Hematopoietic multipotent progenitor cell treated with erythropoietin and hydrocortisone succinate and interleukin-3 and kit ligand, for 8 days (in vitro differentiated cells): ENCODE measurements around the gene NBEAL2.

Experiments
- DNase-seq: peaks from one replicate; pipeline ENCODE4 v3.0.0-alpha.2; 2015

Gene NBEAL2

DNA sequence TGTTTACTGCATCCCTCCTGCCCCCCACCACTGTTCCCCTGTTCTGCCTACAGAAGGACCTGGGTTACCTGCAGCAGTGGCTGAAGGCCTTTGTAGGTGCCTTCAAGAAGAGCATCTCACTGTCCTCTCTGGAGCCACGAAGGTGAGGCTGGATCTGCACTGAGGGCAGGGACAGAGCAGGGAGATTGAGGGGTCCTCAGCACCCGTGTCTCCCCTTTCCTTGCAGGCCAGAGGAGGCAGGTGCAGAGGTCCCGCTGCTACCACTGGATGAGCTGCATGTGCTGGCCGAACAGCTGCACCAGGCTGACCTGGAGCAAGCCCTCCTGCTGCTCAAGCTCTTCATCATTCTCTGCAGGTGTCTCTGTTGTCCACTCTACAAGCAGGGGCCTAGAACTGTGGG, 9.2 kb downstream of the NBEAL2 start:
- DNase-seq = no peak

DNA sequence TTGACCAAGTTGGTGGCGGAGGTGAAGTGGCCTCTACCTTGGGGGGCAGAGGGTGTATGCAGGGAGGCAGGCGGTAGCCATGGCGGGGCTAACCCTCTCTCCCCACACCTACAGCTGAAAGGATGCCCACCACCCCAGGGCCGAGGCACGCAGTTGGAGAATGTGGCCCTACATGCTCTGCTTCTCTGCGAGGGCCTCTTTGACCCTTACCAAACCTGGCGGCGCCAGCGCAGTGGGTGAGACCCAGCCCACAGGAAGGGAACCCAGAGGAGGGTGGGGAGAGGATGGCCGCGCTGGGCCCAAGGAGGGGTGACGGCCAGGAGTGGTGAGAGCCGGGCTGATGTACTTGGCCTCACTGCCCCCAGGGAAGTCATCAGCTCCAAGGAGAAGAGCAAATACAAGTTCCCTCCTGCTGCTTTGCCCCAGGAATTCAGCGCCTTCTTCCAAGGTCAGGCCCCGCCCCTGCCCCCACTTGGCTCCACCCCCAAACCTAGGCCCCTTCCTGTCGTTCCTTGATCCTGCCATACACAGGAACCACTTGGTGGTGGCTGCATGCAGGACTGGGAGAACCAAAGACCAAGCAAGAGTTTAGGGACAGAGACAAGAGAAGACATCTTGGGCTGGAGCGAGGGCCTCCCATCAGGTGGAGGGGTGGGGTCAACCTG, 9.8 kb downstream of the NBEAL2 start:
- no peak for DNase-seq

DNA sequence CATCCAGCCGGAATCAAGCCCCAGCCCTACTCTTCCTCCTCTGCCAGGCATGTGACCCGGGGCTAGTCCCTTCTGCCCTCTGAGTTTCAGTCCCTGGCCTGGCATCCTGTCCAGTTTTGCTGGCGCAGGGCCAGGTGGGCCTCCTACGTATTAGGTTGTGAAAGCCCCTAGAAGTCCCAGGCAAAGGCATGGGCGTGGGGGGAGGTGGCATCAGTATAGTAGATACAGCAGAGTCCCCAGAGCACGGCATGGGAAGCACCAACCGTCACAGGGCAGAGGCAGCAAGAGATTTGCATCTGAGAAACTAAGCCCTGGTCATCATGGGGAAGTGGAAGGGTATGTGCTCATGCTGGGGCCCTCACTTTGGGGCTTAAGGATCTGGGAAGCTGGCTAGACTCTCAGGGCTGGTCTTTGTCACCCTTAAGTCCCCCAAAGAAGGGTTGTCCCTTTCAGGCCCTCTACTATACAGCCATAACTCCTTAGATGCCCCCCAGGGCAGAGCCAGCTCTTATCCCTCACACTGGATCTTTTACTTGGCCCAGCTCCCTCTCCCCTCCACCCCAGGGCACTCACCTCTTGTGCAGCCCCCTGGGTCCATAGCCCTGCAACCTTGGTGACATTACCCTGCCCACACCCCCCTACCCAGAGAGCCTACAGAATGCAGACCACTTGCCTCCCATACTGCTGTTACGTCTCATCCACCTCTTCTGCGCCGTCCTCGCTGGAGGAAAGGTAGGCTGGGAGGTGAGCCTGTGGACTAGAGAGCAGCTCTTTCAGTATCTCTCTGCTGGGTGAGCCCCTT, 11.3 kb downstream of the NBEAL2 start:
- DNase-seq = no peak

DNA sequence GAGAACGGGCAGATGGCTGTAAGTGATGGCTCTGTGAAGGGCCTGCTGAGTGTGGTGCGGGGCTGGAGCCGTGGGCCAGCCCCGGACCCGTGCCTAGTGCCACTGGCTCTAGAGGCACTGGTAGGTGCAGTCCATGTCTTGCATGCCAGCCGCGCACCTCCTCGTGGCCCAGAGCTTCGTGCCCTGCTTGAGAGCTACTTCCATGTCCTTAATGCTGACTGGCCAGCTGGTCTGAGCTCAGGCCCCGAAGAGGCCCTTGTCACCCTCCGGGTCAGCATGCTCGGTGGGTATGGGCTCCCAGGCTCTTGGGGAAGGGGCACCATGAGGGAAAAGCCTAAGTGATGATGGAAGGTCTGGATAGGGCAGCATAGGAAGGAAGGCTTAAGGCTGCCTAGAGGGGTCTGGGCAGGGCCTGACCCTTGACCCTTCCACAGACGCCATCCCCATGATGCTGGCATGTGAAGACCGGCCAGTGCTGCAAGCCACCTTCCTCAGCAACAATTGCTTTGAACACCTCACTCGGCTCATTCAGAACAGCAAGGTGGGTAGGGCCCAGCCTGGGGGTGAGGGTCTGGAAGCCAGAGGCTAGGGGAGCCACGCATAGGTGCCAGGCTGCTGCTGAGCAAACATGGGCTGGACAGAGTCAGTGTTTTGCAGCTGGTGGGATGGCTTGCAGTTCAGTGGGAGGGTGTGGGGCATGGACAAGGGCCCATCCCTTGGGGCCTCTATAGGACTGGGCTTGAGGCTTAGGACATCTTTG, 12.1 kb downstream of the NBEAL2 start:
- DNase-seq = no peak

DNA sequence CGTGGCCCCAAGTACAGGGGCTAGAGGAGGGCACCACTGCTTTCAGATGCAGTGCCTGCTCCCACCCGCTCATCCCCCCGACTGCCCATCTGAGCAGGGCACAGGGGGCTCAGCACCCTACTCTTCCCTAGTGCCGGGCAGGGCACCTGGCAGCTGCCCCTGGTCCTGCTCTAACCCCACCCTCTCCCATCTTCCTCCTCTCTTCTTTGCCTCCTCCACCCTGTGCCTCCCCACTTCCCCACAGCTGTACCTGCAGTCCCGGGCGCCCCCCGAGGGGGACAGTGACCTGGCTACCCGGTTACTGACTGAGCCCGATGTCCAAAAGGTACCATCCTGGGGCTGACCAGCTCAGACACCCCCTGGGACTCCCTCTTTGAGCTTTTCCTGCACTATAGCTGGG, 12.8 kb downstream of the NBEAL2 start:
- no peak for DNase-seq

DNA sequence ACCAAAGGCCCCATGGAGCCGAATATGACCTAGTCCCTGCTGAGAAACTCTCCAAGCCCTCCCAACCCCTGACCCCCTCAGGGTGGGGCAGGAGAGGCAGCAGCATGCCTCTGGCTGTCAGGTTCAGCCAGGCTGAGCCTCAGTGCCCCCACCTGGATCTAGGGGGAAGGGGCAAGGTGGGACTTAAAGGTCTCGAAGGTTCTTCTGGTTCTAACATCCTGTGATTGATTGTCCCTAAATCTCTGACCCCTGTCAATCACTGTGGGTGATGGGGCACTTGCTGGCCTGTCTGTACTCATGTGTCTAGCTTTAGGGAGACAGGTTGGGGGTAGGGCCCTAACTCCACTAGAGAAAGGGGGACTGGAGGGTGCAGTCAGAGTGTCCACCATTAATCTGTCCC, 13.8 kb downstream of the NBEAL2 start:
- no peak for DNase-seq

DNA sequence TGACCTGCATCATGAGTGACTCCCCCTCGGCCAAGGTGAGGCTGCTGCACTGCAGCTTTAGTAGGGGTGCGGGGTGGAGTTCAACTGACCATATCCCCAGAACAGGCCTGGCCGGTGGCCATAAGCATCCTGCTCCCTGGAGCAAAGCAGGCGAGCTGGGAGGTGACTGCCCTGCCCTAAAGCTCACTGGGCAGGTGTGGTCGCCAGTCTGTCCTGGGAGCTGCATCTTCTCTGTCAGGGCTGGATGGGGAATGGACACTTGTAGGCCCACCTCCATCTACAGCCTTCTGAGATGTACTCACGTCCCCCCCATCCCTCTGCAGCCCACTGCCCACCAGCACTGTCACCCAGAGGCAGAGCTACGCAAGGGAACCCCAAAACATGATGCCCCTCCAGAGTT, 14.5 kb downstream of the NBEAL2 start:
- no peak for DNase-seq

DNA sequence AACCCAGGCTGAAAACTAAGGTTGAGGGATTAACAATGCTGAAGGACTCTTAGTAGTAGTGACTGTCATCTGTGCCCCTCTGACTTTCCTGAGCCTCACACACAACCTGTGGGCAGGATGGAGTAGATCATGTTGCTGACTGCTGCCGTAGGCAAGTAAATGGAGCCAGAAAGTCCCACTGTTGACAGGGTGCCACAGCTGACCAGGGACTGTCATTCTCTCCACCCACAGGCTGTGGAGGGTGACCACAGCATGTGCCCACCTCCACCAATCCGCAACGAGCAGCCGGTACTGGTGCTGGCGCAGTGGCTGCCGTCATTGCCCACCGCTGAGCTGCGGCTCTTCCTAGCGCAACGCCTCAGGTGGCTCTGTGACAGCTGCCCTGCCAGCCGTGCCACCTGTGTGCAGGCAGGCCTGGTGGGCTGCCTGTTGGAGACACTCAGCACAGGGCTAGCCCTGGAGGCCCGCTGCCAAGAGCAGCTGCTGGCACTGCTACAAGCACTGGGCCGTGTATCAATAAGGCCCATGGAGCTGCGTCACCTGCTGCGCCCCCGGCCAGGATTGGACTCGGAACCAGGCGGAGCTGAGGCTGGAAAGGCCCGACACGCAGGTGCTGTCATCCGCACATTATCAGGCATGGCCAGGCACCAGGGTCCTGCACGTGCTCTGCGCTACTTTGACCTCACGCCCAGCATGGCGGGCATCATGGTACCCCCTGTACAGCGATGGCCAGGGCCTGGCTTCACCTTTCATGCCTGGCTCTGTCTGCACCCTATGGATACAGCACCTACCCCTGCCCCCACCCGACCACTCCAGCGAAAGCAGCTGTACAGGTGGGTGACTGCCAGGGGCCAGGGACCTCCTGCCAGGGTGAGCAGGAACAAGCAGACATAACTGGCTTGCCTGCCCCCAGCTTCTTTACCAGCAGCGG, 15.6 kb downstream of the NBEAL2 start:
- DNase-seq = no peak

DNA sequence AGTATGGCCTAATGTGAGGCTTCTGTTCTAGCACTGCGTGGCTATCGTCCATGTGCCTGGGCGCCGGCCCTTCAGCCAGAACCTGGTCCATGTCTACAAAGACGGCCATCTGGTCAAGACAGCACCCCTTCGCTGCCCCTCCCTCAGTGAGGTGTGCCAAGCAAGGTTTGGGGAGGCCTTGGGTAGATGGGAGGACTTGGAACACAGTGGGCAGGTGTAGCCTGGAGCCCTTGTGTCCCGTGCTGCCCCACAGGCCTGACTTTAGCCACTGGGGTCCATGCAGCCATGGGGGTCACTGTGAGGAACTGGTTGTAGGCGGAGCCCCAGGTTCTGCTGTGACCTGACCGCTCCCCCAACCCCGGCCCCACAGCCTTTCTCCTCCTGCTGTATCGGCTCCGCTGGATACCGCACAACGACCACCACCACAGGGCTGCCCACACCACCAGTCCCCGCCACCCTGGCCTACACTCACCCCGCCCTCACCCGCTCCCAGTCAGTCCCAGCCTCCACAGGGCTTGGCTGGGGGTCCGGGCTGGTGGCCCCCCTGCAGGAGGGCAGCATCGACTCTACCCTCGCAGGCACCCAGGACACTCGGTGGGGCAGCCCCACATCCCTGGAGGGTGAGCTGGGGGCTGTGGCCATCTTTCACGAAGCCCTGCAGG, 16.6 kb downstream of the NBEAL2 start:
- no peak for DNase-seq

DNA sequence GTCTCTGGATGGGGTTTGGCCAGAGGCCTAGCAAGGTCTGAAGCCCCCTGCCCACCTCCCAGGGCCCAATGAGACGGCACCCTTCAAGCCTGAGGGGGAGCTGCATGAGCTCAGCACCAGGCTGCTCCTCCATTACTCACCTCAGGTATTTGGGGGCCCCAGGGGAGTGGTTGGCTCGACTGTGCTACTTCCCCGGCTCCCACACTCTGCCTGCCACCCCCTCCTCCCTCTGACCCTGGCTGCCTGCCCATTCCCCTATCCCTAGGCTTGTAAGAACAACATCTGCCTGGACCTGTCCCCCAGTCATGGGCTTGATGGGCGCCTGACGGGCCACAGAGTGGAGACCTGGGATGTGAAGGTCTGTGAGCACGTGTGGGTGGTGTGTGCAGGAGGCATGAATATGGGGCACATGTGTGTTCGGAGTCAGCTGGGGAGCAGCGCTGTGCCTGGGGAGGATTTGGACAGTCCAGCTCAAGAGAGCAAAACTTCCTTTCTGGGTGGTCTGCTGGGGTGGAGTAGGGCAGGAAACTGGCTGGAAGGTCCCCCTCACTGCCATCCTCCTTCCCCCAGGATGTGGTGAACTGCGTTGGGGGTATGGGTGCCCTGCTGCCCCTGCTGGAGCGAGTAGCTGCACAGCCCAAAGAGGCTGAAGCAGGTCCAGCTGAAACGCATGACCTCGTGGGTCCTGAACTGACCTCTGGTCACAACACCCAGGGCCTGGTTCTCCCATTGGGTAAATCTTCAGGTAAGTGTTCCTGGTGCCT, 17.4 kb downstream of the NBEAL2 start:
- DNase-seq = no peak

DNA sequence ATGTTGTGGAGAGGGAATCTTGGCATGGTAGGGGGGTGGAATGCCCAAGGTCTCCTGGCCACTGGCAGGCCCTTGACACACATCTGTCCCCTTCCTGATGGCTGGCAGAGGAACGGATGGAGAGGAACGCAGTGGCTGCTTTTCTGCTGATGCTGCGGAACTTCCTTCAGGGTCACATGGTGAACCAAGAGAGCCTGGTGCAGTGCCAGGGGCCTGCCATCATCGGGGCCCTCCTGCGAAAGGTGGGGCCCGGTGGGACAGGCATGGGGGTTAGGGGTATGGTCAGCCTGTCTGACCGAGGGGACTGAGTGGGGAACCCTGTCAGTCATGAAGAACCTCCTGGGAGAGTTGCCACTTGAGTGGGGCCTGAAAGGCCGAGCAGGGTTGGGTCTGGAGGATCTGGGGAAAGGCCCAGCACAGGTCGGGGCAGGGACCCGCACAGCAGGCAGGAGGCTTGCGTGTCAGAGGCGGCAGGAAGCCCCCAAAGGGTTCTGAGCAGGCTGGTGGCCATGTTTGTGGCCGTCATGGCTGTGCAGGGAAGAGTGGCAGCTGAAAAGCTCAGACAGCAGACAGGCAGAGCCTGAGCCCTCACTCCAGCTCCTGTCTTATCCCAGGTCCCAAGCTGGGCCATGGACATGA, 18.1 kb downstream of the NBEAL2 start:
- no peak for DNase-seq

DNA sequence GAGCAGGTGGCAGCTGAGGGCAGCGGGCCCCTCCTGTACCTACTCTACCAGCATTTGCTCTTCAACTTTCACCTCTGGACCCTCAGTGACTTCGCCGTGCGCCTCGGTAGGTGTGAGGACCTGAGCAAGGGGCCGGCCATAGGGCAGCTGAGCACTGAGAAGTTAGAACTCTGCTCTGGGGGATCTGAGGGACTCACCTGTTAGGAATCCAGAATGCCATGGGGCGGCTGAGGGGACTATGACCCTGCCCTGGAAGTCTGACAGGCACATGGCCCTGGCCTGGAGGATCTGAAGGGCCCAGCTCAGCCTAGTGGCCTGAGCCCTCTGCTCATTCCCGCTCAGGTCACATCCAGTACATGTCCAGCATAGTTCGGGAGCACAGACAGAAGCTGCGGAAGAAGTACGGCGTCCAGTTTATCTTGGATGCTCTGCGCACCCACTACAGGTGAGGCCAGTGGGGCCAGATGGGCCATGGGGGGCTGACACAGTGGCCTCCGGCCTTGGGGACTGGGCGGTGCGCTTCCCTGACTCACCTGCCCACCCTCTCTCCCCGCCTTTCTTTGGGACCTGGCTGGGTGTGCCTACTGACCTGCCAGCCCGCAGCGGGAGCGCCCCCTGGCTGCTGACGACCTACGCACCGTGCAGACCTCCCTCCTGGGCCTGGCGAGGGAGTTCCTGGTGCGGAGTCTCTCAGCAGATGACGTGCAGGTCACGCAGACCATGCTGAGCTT, 18.8 kb downstream of the NBEAL2 start:
- DNase-seq = peak; percentile 63

DNA sequence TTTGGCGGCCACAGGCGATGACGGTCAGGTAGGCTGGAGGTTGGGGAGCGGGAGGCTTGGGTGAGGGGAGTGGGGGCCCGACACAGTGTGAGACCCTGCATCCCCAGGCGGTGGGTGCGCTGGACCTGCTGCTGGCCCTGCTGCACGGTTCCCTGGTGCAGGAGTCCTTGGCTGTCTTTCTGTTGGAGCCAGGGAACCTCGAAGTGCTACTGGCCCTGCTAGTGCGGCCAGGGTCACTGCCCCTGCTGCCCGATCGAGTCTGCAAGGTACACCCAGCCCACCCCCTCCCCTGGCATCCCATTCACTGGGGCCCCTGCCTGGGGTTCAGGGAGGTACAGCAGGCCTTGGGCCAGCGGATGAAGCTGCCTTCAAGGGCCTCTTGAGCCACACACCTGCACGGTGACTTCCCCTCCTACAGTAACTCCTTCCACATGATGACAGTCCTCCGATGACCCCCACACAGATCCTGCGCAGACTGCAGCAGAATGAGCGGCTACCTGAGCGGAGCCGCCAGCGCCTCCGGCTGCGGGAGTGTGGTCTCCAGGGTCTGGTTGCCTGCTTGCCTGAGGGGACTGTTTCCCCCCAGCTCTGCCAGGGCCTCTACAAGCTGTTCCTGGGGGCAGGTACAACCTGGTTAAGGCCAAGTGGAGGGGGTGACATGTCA, 19.5 kb downstream of the NBEAL2 start:
- DNase-seq = no peak

DNA sequence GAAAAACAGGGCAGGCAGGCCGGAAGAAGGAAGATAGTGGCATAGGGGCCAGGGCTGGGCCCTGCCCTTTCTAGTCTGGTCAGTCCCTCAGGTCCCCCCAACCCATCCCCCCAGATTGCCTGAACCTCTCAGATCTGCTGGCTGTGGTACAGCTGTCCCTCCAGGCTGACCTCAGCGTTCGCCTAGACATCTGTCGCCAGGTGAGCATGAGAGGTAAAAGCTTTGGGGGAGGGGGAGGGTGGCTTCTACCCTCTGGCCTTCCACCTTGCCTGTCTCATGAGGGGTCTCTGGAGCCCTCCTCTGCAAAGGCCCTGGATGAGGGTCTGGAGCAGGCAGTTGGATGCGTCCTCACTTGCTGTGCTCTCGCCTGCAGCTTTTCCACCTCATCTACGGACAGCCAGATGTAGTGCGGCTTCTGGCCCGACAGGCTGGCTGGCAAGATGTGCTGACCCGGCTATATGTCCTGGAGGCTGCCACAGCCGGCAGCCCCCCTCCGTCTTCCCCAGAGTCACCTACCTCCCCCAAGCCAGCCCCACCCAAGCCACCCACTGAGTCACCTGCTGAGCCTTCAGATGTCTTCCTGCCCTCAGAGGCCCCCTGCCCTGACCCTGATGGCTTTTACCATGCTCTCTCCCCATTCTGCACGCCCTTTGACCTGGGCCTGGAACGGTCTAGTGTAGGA, 20.2 kb downstream of the NBEAL2 start:
- no peak for DNase-seq

DNA sequence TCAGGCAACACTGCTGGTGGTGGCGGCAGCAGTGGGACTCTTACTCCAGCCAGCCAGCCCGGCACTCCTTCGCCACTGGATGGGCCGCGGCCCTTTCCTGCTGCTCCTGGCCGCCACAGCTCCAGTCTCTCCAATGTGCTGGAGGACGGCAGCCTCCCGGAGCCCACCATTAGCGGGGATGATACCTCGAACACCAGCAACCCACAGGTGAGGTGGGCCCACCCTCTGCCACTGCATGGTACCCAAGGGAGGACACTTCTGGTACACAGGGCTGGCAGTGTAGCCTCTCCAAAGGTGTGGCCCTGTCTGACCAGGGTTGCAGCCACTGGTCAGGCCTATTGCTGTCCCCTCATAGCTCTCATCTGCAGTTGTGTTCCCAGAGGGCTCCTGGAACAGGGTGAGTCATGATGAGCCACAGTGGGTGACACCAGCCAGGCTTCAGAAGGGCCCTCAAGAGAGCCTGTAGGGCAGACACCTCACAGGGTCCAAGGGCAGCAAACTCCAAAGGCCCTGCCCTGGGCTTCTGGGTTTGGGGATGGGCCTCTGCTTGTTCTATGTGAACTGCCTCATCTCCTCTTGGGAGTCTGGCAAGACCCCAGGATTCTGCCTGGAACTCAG, 20.8 kb downstream of the NBEAL2 start:
- DNase-seq = no peak

DNA sequence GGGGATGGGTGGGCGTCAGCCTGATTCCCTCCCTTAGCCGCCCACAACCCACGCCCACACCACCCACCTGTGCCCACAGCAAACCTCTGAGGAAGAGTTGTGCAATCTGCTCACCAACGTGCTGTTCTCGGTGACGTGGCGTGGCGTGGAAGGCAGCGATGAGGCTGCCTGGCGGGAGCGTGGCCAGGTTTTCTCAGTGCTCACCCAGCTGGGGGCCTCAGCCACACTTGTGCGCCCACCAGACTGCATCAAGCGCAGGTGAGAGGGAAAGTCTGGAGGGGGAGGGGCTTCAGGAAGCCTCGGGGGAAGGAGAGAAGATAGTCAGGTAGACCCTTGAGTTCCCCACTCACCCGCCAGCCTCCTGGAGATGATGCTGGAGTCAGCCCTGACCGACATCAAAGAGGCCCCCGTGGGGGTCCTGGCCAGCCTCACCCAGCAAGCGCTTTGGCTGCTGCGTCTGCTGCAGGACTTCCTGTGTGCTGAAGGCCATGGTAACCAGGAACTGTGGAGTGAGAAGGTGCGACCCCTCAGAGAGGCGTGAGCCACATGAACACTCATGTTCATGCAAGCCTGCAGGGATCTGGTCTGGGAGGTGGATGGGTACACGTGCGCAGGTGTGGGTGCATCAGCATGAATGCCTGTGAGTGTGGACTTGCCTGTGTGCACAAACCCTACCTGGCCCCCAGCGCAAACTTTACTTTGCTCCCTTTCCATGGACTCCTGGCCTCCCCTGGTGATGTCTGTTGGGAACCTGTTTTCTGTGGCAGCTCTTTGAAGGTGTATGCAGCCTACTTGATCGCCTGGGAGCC, 21.7 kb downstream of the NBEAL2 start:
- no peak for DNase-seq

DNA sequence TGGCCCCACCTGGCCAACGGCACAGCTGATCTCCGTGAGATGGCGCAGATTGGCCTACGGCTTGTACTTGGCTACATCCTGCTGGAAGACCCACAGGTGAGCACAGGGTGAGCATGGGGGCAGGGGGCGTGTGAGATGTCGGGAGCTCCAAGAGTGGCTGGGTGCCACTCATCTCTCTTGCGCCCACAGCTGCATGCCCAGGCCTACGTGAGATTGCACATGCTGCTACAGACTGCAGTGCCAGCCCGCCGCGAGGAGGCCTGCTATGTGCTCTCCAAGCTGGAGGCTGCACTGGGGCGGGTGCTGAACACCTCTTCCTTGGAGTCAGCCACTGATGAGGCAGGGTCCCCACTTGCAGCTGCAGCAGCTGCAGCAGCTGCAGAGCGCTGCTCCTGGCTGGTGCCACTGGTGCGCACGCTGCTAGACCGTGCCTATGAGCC, 22.3 kb downstream of the NBEAL2 start:
- DNase-seq = no peak
